K562 (cell line): ENCODE measurements around the gene CAPN2. TPM values are rescaled to one million over a fixed set of nuclear protein-coding genes. Genes with fewer than 3 reads are reported as not detected.

Experiments used
- DNMT1 ChIP-seq: fragments of 450-650 bp; IDR thresholded peaks from 2 replicates; pipeline ENCODE4 v1.6.1; 2016; ENCODE audit warnings: antibody characterized with exemption, mild to moderate bottlenecking
- ELF2 ChIP-seq: fragments of 250-450 bp; sonication (Bioruptor Pico); IDR thresholded peaks from 2 replicates; pipeline ENCODE4 v1.5.0; 2021; ENCODE audit warnings: mild to moderate bottlenecking
- EZH2 ChIP-seq: IDR thresholded peaks from 2 replicates; pipeline ENCODE4 v1.6.1; 2012; ENCODE audit warnings: low read depth, mild to moderate bottlenecking, inconsistent platforms, low read length, borderline replicate concordance
- FOXA1 ChIP-seq: fragments of 450-650 bp; IDR thresholded peaks from 2 replicates; pipeline ENCODE4 v1.6.1; 2016; ENCODE audit warnings: mild to moderate bottlenecking, borderline replicate concordance
- LEF1 ChIP-seq: fragments of 450-650 bp; IDR thresholded peaks from 2 replicates; pipeline ENCODE4 v1.6.1; 2016; ENCODE audit warnings: mild to moderate bottlenecking
- MAFG ChIP-seq: fragments of 450-650 bp; conservative IDR thresholded peaks from 2 replicates; pipeline ENCODE4 v1.6.1; 2016; ENCODE audit warnings: missing genetic modification characterization, missing compliant biosample characterization
- MTA2 ChIP-seq: fragments of 450-650 bp; IDR thresholded peaks from 2 replicates; pipeline ENCODE4 v1.6.1; 2016; ENCODE audit warnings: low read depth
- PREB ChIP-seq: sonication (generic); formaldehyde crosslinking; IDR thresholded peaks from 2 replicates; pipeline ENCODE4 v1.8.1; 2023; ENCODE audit warnings: mild to moderate bottlenecking, missing genetic modification reagents
- REST ChIP-seq, 2 experiments: fragments of 450-650 bp; formaldehyde crosslinking in 1 of 2; IDR thresholded peaks; 2 replicates each; pipeline versions ENCODE4 v1.4.0 to v1.6.1; 2014 to 2020; ENCODE audit warnings: mild to moderate bottlenecking in 2 of 2, borderline replicate concordance in 1 of 2, low read depth in 1 of 2
- SMAD4 ChIP-seq: fragments of 250-450 bp; sonication (Bioruptor Pico); conservative IDR thresholded peaks from 2 replicates; pipeline ENCODE4 v1.8.0; 2021; ENCODE audit warnings: inconsistent platforms, mild to moderate bottlenecking, moderate library complexity
- TCF15 ChIP-seq: fragments of 250-450 bp; sonication (Bioruptor Pico); IDR thresholded peaks from 2 replicates; pipeline ENCODE4 v1.8.0; 2022; ENCODE audit warnings: moderate library complexity, mild to moderate bottlenecking, inconsistent platforms
- TRIM24 ChIP-seq, 2 experiments: fragments of 450-650 bp; IDR thresholded peaks; 2 replicates each; pipeline ENCODE4 v1.6.1; 2016
- USF2 ChIP-seq: sonication (generic); formaldehyde crosslinking; IDR thresholded peaks from 2 replicates; pipeline ENCODE4 v1.5.0; 2020; ENCODE audit warnings: missing genetic modification reagents
- ZBTB9 ChIP-seq: fragments of 450-650 bp; formaldehyde crosslinking; IDR thresholded peaks from 2 replicates; pipeline ENCODE4 v1.4.0; 2020; ENCODE audit warnings: mild to moderate bottlenecking, moderate library complexity
- ZNF140 ChIP-seq: fragments of 250-450 bp; sonication (Bioruptor Pico); IDR thresholded peaks from 2 replicates; pipeline ENCODE4 v1.8.0; 2021; ENCODE audit warnings: moderate library complexity, mild to moderate bottlenecking, inconsistent platforms
- ZNF184 ChIP-seq: sonication (generic); formaldehyde crosslinking; IDR thresholded peaks from 2 replicates; pipeline ENCODE4 v1.5.0; 2020; ENCODE audit warnings: missing genetic modification reagents
- ZNF23 ChIP-seq: fragments of 250-450 bp; sonication (Bioruptor Pico); IDR thresholded peaks from 2 replicates; pipeline ENCODE4 v1.4.0; 2020; ENCODE audit warnings: mild to moderate bottlenecking
- polyA plus RNA-seq, 8 experiments: library from polyadenylated mRNA; depleted of rRNA in 4 of 8; stranded (reverse) in 5 of 8; unstranded in 3 of 8; fragments of >200 nt; fragmentation: Nextera tagmentation in 2 of 8; fragmentation: Illumina TruSeq in 1 of 8; extraction: Ambion mirVana in 2 of 8; extraction: Trizol in 1 of 8; gene quantifications; 2 replicates each; pipeline versions ENCODE4 v1.2.1 to v1.2.3, GENCODE V29; 2011 to 2014; ENCODE audit warnings: inconsistent platforms in 1 of 8, missing spikeins in 1 of 8
- total RNA-seq, 7 experiments: library from RNA; depleted of rRNA in 6 of 7; stranded (reverse); fragments of >200 nt in 6 of 7; fragmentation: Illumina TruSeq in 2 of 7; extraction: Trizol in 2 of 7; gene quantifications; 2 replicates each; pipeline versions ENCODE4 v1.2.1 to v1.2.3, GENCODE V29; 2011 to 2021; ENCODE audit warnings: low replicate concordance in 1 of 7

The CAPN2 gene
- total and polyA plus RNA-seq, 9 of the 15 experiments (the other 6 are each of a cell fraction or from before 2014, with no cell fraction given) = 24.6 to 157 (median 101) TPM

GRCh38 chr1:223726380-223727001, 14.2 kb downstream of the CAPN2 start (continued):
- no peak for TF ChIP-seq TCF15 (CRISPR knock-in tag)
- no peak for TF ChIP-seq ZNF184 (CRISPR knock-in tag)
- peak; percentile 59 for TF ChIP-seq MAFG (tag)
- TF ChIP-seq USF2 (CRISPR knock-in tag) = peak; percentile 81
- 0 out of 2 replicates have a peak, but pooled peaks have one; percentile 7 for TF ChIP-seq ZBTB9 (CRISPR knock-in tag)
- 0 out of 2 replicates have a peak, but pooled peaks have one; percentile 18 for TF ChIP-seq REST (IDR thresholded peaks at IDR 0.05; ENCODE audit: borderline replicate concordance)
- TF ChIP-seq REST (CRISPR knock-in tag; IDR thresholded peaks at IDR 0.05; ENCODE audit: low read depth) = no peak
- no peak for TF ChIP-seq MTA2
- TF ChIP-seq FOXA1 = no peak
- TF ChIP-seq DNMT1 = no peak
- TF ChIP-seq ZNF140 (CRISPR knock-in tag) = no peak
- TF ChIP-seq LEF1 = no peak
- no peak for TF ChIP-seq ZNF23 (CRISPR knock-in tag)
- TF ChIP-seq PREB (CRISPR knock-in tag) = no peak
- no peak for TF ChIP-seq EZH2
- 0 out of 2 replicates have a peak, but pooled peaks have one; percentile 21 for TF ChIP-seq SMAD4 (CRISPR knock-in tag)
- no peak for TF ChIP-seq ELF2
- TF ChIP-seq TRIM24 (IDR thresholded peaks at IDR 0.05) = 0 out of 4 replicates have a peak, but pooled peaks of 1 of the 2 experiments have one; percentile 9
